Measurements from ENCODE around the gene GLIPR2.

GRCh38 chr9:36100532-36100931 lies 36.0 kb upstream of the GLIPR2 start:
- TF ChIP-seq CTCF (IDR thresholded peaks at IDR 0.05) (no peak), ZFX (IDR thresholded peaks at IDR 0.05; ENCODE audit: borderline replicate concordance) (no peak)

Measured in 22Rv1 (cell line).